ENCODE data around the gene GUCY1B1.

GUCY1B1 gene

DNA sequence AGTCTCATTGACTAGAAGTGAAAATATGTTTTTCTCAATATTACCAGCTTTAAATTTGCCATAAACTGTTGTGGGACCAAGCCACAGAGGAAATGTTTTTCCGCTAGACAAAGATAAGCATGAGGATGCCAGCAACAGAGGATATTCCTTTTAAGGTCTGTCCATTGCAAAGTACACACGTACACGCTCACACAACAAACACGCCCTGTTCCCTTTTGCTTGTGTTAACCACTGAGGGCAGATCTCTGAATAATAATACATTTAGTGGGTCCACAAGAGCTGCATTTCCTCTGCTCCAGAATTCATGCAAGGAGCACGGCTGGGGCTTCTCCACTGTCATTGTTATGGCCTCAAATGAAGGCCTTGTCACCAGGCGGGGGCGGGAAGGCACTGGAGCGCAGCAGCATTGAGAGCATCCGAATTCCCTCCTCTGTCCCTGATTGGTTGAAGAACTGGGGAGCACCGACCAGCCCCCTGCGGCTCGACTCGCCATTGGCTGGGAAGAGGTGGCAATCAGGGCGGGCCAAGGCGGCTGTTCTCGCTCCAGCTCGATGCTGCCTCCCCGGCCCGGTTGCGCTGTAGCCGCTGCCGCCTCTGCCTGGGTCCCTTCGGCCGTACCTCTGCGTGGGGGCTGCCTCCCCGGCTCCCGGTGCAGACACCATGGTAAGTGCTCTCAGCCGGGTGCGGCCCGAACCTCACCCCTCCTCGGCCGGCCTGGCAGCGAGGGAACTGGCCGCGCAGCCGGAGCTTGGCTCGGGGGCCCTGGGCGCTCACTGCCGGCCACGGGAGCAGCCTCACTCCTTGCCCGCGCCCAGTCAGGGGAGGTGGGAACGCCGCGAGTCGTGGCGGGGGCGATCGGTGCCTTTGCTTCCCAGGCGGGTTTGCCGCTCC, at the start of gene GUCY1B1:
TSS of gene GUCY1B1 (plus strand) at position 541 of the 891 bp plus-strand sequence. CDS start at position 661, 120 bp downstream.
- DNase-seq (ENCODE audit: low read depth in 2 of 2) = peak; percentile 52 to 53

DNA sequence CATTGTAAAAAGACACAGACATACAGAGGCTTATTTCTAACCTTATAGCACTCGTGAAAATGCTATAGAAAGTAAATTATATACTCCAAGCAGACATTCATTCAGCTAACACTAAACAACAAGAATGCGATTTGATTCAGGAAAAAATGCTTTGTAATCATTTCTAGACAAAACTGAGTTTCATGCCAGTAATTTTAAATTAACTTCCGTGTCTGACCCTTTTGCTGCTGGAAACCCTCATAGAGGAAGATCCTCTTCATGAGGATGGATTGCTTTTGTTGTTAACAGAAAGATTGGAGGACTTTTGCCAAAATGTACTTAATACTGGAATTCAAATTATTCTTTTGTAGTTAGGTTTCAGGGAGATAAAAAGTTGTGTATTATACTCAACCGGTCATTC, 48.9 kb upstream of the GUCY1B1 start:
- no peak for DNase-seq (ENCODE audit: low read depth in 2 of 2)

DNA sequence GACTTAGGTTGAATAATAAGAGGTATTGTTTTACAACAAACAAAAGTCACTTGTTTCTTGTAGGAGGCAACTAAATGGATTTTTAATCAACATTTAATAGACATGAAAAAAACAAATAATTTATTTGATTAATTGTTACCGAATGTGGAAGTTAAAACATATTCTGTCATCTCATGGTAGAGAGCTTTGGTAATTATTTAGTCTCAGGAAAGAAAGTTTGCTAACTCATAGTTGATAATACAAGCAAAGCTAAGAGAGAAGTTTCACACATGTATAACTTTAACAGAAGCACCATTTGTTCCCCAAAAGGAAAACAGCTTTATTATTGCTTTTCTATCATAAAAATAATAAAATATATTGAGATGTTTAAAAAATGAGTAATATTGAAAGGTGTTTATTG, 47.3 kb upstream of the GUCY1B1 start:
- no peak for DNase-seq (ENCODE audit: low read depth in 2 of 2)

- DNase-seq (ENCODE audit: low read depth in 2 of 2) = no peak
Measured at GRCh38 chr4:155712846-155713245, 46.0 kb upstream of the GUCY1B1 start.

GRCh38 chr4:155713911-155714310, 44.9 kb upstream of the GUCY1B1 start:
- no peak for DNase-seq (ENCODE audit: low read depth in 2 of 2)

DNA sequence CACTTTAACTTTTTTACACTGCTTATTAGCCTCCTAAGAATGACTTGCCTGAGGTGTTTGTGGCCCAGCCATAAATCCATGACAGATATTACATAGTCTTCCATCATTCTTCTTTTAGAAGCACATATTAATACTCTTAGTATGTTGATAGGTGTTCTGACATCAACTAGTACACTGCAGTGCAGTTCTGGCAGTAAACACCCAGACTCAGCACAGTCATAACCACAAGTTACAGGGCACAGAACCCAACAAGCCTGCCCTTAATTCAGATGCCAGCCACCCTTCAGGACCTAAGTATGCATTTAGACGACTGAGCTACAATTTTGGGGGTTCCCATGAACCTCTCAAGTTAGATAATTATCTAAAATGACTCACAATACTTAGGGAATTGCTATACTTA, 36.5 kb upstream of the GUCY1B1 start:
- DNase-seq (ENCODE audit: low read depth in 2 of 2) = no peak

- DNase-seq (ENCODE audit: low read depth in 2 of 2) = no peak
Measured at GRCh38 chr4:155722816-155723499, 35.9 kb upstream of the GUCY1B1 start.

DNA sequence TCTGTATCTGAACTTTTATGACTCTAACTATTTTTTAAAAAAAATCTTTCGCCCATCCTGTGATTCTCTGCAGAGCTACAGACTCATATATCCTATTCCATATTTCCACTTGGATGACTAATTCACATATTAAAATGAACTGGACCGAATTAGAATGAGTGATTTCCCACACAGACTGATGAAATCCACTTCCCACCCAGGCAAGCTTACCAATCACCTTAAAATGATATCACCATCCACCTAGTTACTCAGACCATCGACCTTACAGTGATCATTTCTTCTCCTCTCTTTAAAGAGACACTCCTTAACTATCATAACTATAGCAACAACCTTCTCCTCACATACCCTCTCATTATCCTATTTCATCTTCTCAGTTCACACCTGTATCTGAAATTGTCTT, 34.1 kb upstream of the GUCY1B1 start:
- DNase-seq (ENCODE audit: low read depth in 2 of 2) = no peak

- no peak for DNase-seq (ENCODE audit: low read depth in 2 of 2)
Measured at GRCh38 chr4:155734065-155734464, 24.8 kb upstream of the GUCY1B1 start.

- DNase-seq (ENCODE audit: low read depth in 2 of 2) = no peak
Measured at GRCh38 chr4:155734951-155735350, 23.9 kb upstream of the GUCY1B1 start.

DNA sequence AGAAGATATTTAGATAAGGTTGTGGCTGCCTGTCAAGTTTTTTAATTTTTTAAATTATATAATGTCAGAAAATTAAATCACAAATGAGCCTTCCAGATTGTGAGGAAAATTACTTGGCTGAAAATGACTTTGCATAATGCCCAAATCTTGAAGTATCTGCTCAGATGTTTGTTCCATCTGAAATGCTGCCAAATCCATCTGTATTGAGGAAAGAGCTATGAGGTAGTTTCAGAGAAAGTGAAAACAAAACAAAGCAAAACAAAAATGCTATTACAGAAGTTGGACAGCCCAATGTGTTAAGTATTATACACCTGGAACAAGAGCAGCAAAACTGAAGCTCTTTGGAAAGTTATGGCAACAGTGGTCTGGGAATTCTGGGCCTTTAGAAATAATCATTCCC, 23.3 kb upstream of the GUCY1B1 start:
- DNase-seq (ENCODE audit: low read depth in 2 of 2) = no peak

DNA sequence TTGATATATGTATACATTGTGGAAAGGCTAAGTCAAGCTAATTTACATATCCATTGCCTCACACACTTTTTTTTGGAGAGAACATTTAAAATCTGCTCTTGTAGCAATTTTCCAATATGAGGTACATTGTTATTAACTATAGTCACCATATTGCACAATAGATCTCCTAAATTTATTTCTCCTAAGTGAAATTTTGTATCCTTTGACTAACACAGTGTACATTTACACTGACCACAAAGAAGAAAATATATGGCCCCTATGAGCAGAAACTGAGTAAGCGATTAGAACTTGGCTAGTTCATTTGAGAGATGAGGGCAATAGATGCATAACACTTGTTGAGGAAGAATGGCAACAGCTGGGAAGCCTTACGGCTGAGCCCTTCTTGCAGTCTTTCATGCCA, 20.3 kb upstream of the GUCY1B1 start:
- no peak for DNase-seq (ENCODE audit: low read depth in 2 of 2)

DNA sequence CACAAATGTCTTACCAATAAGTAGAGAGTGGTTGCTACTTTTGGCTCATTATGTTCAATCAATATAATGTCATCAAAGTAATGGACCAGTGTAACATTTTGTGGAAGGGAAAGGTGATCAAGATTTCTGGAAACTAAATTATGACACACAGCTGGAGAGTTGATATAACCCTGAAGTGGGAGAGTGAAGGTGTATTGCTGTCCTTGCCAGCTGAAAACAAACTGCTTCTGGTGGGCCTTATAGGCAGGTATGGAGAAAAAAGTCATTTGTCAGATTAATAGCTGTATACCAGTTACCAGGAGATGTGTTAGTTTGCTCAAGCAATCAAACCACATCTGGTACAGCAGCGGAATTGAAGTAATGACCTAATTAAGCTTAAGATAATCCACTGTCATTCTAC, 17.3 kb upstream of the GUCY1B1 start:
- DNase-seq (ENCODE audit: low read depth in 2 of 2) = no peak

DNA sequence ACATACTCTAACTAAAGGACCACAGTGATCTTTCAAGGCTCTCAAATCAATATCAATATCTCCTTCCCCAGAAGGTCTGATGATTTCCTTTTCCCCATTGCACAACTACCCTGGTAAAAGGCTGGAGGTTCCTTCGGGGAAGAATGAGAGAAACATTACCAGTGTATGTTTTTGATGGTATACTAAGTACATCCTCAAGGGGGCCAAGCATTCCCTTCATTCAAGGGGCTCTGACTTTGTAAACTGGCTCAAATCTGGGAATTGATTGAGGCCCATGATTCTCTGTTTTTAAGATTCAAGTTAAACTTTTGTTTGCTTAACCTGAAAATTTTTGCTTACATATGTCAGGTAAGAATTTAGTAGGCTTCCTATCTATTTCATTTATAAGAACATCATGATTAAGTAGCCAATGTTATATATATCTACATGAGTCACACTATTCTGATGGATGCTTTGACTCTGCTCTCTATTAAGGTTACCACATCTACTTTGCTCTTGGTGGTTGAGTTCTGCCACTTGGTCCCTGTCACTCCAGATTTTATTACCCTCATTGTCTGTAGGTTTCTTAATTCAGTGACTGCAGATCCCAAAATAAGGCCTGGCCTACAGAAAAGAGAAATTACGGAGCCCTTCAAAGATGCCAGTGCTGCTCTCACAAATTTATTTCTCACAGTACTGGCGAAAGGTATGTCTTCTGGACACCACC, 16.4 kb upstream of the GUCY1B1 start:
- DNase-seq (ENCODE audit: low read depth in 2 of 2) = no peak

DNA sequence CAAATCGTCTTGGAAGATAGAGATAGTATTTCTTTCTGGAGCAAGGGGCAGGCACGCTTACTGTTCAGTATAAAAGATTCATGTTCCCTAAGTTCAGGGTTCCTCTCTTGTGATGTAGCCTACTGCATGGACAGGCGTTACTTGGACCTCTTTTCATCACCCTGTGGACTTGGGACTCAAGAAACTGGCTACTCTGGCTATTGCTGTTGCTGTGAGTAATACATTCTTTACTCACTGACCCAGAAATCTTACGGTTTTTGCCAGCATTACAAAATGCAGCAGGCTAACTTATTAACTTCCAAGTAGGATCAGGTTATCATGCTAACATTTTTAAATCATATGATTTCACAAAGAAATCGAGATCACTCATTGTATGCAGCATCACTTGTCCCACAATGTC, 12.8 kb upstream of the GUCY1B1 start:
- no peak for DNase-seq (ENCODE audit: low read depth in 2 of 2)

- no peak for DNase-seq (ENCODE audit: low read depth in 2 of 2)
Measured at GRCh38 chr4:155748039-155748438, 10.8 kb upstream of the GUCY1B1 start.

DNA sequence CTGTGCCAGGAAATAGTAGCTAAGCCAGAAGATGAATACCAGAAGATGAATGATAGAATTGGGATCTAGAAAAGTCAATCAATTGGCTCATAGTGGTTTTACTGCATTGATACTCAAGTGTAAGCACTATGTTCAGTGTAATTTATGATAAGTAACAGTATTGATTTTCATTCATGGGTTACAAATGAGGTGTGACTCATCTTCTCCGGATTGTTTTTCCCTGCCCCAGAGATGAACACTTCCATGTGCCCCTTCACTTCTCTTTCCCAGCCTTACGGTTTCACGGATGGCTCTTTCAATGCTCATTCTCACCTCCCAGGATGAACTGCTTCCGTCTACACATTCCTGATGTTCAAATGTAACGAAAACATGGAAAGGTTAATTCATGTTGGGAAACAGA, 9.8 kb upstream of the GUCY1B1 start:
- DNase-seq (ENCODE audit: low read depth in 2 of 2) = no peak

- DNase-seq (ENCODE audit: low read depth in 2 of 2) = no peak
Measured at GRCh38 chr4:155751569-155751968, 7.3 kb upstream of the GUCY1B1 start.

DNA sequence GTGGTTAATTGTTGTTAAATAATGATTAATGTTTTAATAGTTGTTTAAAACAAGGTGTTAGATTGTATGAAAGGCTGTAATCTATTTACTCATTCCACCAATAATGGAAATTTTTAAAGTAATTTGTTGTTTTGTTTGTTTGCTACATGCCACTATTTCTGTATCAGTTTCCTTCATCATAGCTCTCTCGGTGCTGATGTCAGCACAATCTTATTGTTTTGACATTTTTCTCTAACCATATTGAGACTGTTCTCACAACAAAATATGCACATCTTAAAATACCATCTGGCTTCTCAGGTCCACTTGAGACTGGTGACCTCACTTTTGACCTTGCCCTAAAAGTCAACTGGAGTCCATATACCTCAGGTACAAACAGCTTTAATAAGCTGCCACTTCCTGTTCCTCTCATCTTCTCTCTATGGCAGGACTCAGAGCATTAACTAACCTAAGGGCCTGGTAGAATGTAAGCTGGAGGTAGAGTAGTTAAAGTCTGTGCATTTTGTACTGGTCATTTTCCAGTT, 1.0 kb upstream of the GUCY1B1 start:
- no peak for DNase-seq (ENCODE audit: low read depth in 2 of 2)

DNA sequence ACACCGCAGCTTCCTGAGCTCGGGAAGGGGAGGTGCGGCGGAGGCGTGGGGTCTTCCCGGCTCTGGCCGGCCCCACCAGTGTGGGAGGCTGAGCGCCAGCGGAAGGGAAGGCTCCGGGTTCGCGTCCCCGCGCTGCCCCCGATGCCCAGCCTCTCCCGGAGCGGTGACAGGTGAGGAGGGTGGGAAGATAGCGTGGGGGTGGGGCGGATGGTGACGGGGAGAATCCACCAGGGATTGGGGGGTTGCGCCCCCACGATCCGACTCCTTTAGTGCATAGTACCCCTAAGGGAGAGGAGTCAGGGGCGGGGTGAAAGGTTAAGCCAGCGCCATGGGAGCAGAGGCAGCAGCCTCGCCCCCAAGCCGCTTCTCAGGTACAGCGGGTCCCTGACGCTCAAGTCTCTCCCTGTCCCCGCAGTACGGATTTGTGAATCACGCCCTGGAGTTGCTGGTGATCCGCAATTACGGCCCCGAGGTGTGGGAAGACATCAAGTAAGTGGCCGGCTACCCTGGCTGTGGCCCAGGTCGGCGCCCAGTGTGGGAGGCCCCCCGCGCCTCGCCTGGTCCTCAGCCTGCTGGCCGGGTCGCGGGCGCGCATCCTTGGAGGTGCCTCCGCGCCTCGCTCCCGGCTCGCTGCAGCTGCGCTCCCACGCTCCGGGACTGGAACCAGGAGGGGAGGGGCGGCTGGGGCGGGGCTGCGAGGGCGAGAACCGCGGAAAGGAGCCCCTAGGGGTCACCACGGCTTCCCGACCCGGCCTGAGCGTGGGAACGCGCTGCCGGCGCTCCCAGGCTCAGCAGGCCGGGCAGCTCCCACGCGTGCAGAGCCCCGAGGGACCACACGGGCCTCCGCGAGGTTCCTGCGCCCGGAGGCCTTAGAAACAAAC, 791 bp downstream of the GUCY1B1 start:
- peak in 1 of 2 donors; percentile 3 for DNase-seq (ENCODE audit: low read depth in 2 of 2)

GRCh38 chr4:155761047-155761446, 2.2 kb downstream of the GUCY1B1 start:
- no peak for DNase-seq (ENCODE audit: low read depth in 2 of 2)

Data from stimulated activated CD8-positive, alpha-beta memory T cell treated with anti-CD3 and anti-CD28 coated beads, Interleukin-2, amount 100 ng/mL, for 48 hours (primary cell).